Fibroblast of lung (primary cell): ENCODE results near the gene SRP14. TPM values are rescaled to one million over a fixed set of nuclear protein-coding genes. Genes with fewer than 3 reads are reported as not detected.
A peak's percentile ranks its signal among the peaks of the same experiment; 100 is the strongest.

Experiments used
- DNase-seq, 2 donors: peaks; one replicate each; pipeline versions ENCODE4 v3.0.0 to v3.0.0-alpha.2; 2010; ENCODE audit warnings: low read depth in 2 of 2
- H2AFZ ChIP-seq: 2 replicates; pipeline ENCODE4 v1.5.1; 2012; ENCODE audit warnings: low read length, control low read depth, inconsistent platforms
- H3K27ac ChIP-seq: 2 replicates; pipeline ENCODE4 v1.5.1; 2011; ENCODE audit warnings: low read length, control low read depth; ENCODE audit not compliant: insufficient read depth
- H3K27me3 ChIP-seq: 2 replicates; pipeline ENCODE4 v1.5.1; 2011; ENCODE audit warnings: mild to moderate bottlenecking, low read length; ENCODE audit not compliant: control insufficient read depth, insufficient read depth
- H3K36me3 ChIP-seq: 2 replicates; pipeline ENCODE4 v1.5.1; 2011; ENCODE audit warnings: low read length; ENCODE audit not compliant: control insufficient read depth, insufficient read depth
- H3K4me1 ChIP-seq: 2 replicates; pipeline ENCODE4 v1.5.1; 2011; ENCODE audit warnings: low read length; ENCODE audit not compliant: control insufficient read depth, insufficient read depth; ENCODE audit errors: extremely low read depth
- H3K4me2 ChIP-seq: 2 replicates; pipeline ENCODE4 v1.5.1; 2011; ENCODE audit warnings: low read length, control low read depth; ENCODE audit not compliant: insufficient read depth; ENCODE audit errors: extremely low read depth
- H3K4me3 ChIP-seq, 4 experiments: fragments of 200-600 bp in 1 of 4; sonication (generic) in 1 of 4; replicated peaks in 1 of 4; 2 replicates each; pipeline ENCODE4 v1.5.1; 2011 to 2016; ENCODE audit warnings: low read length in 4 of 4, low read depth in 3 of 4, mild to moderate bottlenecking in 3 of 4, control low read depth in 2 of 4, inconsistent platforms in 1 of 4, mixed read lengths in 1 of 4; ENCODE audit not compliant: insufficient read depth in 1 of 4; ENCODE audit errors: control extremely low read depth in 1 of 4
- H3K79me2 ChIP-seq: 2 replicates; pipeline ENCODE4 v1.5.1; 2012; ENCODE audit warnings: mild to moderate bottlenecking, low read length, inconsistent platforms; ENCODE audit not compliant: control insufficient read depth, insufficient read depth
- H3K9ac ChIP-seq: 2 replicates; pipeline ENCODE4 v1.5.1; 2011; ENCODE audit warnings: mild to moderate bottlenecking, low read length, control low read depth; ENCODE audit not compliant: insufficient read depth
- H3K9me3 ChIP-seq: 2 replicates; pipeline ENCODE4 v1.5.1; 2012; ENCODE audit warnings: low read depth, low read length; ENCODE audit not compliant: control insufficient read depth, insufficient read depth
- H4K20me1 ChIP-seq: 2 replicates; pipeline ENCODE4 v1.5.1; 2011; ENCODE audit warnings: low read length; ENCODE audit not compliant: control insufficient read depth, insufficient read depth; ENCODE audit errors: extremely low read depth
- EZH2 ChIP-seq: IDR thresholded peaks from 2 replicates; pipeline ENCODE4 v1.5.1; 2012; ENCODE audit warnings: low read length, control low read depth, mild to moderate bottlenecking; ENCODE audit errors: missing control alignments
- polyA plus RNA-seq, 2 donors: library from polyadenylated mRNA; depleted of rRNA in 1 of 2; stranded (reverse) in 1 of 2; unstranded in 1 of 2; fragments of >200 nt; gene quantifications; 2 replicates each; pipeline ENCODE4 v1.2.1, GENCODE V29; 2011 to 2012; ENCODE audit warnings: missing spikeins in 1 of 2
- total RNA-seq: library from RNA; depleted of rRNA; stranded (reverse); fragments of >200 nt; gene quantifications from 2 replicates; pipeline ENCODE4 v1.2.1, GENCODE V29; 2014
- TF ChIP-seq, protein P1 (sequence below), 2 donors: IDR thresholded peaks in 1 of 2; conservative IDR thresholded peaks in 1 of 2; 1 replicate in 1 of 2; 2 replicates in 1 of 2; pipeline ENCODE4 v1.5.1; 2011 to 2012; ENCODE audit warnings: low read length in 2 of 2, control low read depth in 1 of 2, inconsistent platforms in 1 of 2, low read depth in 1 of 2, mild to moderate bottlenecking in 1 of 2

SRP14 gene
- total and polyA plus RNA-seq, 2 donors (not counting 1 experiment from before 2014, with no cell fraction given), result 162 to 465 TPM

DNA sequence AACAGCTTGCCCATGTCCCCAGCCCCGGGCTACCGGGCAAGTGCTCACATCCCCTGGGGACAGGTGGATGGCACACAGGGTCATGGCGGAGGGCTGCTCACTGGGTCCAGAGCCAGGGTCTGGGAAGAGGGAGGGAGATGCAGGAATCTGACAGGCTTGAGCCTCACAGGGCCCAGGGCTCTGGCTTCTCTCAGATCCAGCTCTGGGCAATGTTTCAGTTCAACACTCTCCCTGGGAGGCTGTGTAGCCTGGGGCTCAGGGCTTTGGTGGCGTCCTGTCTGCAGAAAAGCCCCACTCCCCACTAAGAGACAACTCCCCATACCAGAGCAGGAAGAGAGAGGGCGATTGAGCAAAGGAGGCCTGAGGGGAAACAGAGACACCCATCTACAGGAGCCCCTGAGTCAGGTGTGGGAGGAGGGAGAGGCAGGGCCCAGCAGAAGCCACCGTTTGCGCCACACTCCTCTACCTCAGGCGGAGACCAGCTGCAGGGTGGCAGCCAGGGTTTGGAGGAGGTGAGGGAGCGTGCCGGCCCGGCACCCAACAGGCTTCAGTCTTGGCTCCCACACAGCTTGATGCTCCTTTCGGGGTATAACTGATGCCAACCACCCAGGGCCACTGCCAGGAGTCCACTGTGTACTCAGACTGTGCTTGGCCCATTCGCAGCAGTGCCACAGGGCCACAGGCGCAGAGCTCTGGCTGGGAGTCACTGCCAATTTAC, 16.8 kb upstream of the SRP14 start:
- DNase-seq, result no peak
- H3K36me3 ChIP-seq, result no peaks in the 10 kb centered on the region
- H3K9ac ChIP-seq, result no peak overlapping the region
- no peak overlapping the region for H3K4me3 ChIP-seq
- H2AFZ ChIP-seq, result no peak overlapping the region
- H3K9me3 ChIP-seq, result no peaks in the 10 kb centered on the region
- no peaks in the 10 kb centered on the region for H4K20me1 ChIP-seq
- H3K4me2 ChIP-seq, result no peak overlapping the region
- H3K79me2 ChIP-seq, result no peaks in the 10 kb centered on the region
- no peaks in the 10 kb centered on the region for H3K27me3 ChIP-seq
- TF ChIP-seq, protein P1, sequence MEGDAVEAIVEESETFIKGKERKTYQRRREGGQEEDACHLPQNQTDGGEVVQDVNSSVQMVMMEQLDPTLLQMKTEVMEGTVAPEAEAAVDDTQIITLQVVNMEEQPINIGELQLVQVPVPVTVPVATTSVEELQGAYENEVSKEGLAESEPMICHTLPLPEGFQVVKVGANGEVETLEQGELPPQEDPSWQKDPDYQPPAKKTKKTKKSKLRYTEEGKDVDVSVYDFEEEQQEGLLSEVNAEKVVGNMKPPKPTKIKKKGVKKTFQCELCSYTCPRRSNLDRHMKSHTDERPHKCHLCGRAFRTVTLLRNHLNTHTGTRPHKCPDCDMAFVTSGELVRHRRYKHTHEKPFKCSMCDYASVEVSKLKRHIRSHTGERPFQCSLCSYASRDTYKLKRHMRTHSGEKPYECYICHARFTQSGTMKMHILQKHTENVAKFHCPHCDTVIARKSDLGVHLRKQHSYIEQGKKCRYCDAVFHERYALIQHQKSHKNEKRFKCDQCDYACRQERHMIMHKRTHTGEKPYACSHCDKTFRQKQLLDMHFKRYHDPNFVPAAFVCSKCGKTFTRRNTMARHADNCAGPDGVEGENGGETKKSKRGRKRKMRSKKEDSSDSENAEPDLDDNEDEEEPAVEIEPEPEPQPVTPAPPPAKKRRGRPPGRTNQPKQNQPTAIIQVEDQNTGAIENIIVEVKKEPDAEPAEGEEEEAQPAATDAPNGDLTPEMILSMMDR (conservative IDR thresholded peaks at IDR 0.05 in 1 of 2, IDR thresholded peaks at IDR 0.05 in 1 of 2; ENCODE audit: low read depth in 1 of 2, low read length in 2 of 2), result no peak
- TF ChIP-seq EZH2, result no peak
- peaks cover 19% of the 10 kb centered on the region for H3K4me1 ChIP-seq
- H3K27ac ChIP-seq, result no peak overlapping the region

DNA sequence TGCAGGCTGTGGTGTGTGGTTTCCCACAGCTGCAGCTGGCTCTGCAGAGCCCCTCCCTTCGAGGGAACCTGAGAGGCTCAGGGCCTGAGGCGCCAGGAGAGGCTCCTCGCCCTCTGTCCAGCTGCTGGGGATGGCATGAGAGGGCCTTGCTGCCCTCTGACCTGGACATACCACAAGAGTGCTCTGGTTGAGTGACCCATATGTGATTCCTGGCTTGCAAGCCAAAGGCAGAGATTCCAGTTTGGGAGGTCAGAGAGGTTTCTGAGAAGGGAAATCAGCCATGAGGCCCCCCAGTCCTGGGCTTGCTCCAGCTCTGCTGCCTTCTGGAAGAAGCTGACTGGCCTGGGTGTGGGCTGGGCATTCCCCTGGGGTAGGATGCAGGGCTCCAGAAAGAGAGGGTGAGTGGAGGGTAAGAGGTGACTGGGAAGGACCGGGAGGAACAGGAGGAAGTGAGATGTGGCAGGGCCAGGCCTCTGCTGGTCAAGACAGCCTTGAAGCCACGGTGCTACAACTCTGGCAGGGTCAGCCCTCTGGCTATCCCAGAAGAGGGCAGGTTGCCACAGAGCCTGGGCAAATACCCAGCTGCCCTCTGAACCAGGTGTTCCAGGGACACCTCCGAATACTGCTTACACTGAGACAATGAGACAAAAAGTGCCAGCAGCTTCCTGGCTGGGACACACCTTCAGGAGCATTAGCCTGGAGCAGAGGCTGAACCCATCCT, 16.0 kb upstream of the SRP14 start:
- H3K4me2 ChIP-seq, result no peak overlapping the region
- H3K9me3 ChIP-seq, result no peaks in the 10 kb centered on the region
- no peak overlapping the region for H3K27ac ChIP-seq
- H3K27me3 ChIP-seq, result no peaks in the 10 kb centered on the region
- DNase-seq, result peak; percentile 67
- TF ChIP-seq, protein P1 (conservative IDR thresholded peaks at IDR 0.05 in 1 of 2, IDR thresholded peaks at IDR 0.05 in 1 of 2; ENCODE audit: low read depth in 1 of 2, low read length in 2 of 2), result no peak
- no peak for TF ChIP-seq EZH2
- peaks cover 19% of the 10 kb centered on the region for H3K4me1 ChIP-seq
- no peaks in the 10 kb centered on the region for H3K36me3 ChIP-seq
- H3K4me3 ChIP-seq, result no peak overlapping the region
- no peaks in the 10 kb centered on the region for H4K20me1 ChIP-seq
- H3K79me2 ChIP-seq, result no peaks in the 10 kb centered on the region
- H3K9ac ChIP-seq, result no peak overlapping the region
- no peak overlapping the region for H2AFZ ChIP-seq

DNA sequence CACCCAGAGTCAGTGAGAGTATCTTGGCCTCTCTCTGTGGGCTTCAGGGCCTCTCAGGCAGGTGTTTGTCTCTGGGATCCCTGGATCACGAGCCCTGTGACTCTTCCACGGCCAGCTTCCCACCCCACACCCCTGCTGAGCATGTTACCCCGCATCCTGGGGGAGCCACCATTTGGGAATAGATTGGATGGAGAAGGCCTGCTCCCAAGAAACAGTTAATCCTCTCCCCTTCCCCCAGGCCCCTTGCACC, 15.5 kb upstream of the SRP14 start:
- Histone ChIP-seq H4K20me1 (no peaks in the 10 kb centered on the region), H2AFZ (no peak overlapping the region), H3K27me3 (no peaks in the 10 kb centered on the region), H3K4me2 (no peak overlapping the region), H3K27ac (peak overlapping the region; percentile 12), H3K79me2 (no peaks in the 10 kb centered on the region), H3K36me3 (no peaks in the 10 kb centered on the region), H3K9me3 (no peaks in the 10 kb centered on the region), H3K4me3 (no peak overlapping the region), H3K9ac (no peak overlapping the region), H3K4me1 (peaks cover 19% of the 10 kb centered on the region)
- DNase-seq, result no peak
- TF ChIP-seq, protein P1 (conservative IDR thresholded peaks at IDR 0.05 in 1 of 2, IDR thresholded peaks at IDR 0.05 in 1 of 2; ENCODE audit: low read depth in 1 of 2, low read length in 2 of 2), result no peak
- TF ChIP-seq EZH2, result no peak
